ENCODE measurements around the gene CHCHD10. TPM values are rescaled to one million over a fixed set of nuclear protein-coding genes. Genes with fewer than 3 reads are reported as not detected.

The CHCHD10 gene
- total RNA-seq, 2 experiments from 2014 or later, result 197 to 212 TPM

- POLR2A ChIA-PET, result interaction anchor here (0.6 to 2.7 kb wide), 8 partner anchors 8 to 70 kb away, joined by 3 to 19 read pairs (median 4); partner anchors contain the start of gene ZNF70
Measured at GRCh38 chr22:23763579-23763945, 4.2 kb downstream of the CHCHD10 start.

GRCh38 chr22:23762842-23763578, 4.8 kb downstream of the CHCHD10 start, which contains the start of gene C22orf15:
TSS of gene C22orf15 (plus strand) at chr22:23762990. CDS start at chr22:23763307, 317 bp downstream.
- Mint-ChIP-seq H3K4me1 (ENCODE audit: low read depth) (peaks cover 35% of the 10 kb centered on the region), H3K4me3 (peak within 1 kb of the TSS; percentile 68), H3K27me3 (no peaks in the 10 kb centered on the region), H3K36me3 (ENCODE audit: low read depth) (peaks cover 20% of the 10 kb centered on the region), H3K9me3 (no peaks in the 10 kb centered on the region), H3K27ac (peak within 1 kb of the TSS; percentile 82)
- DNase-seq (peak; percentile 34), ATAC-seq (no peak)
- no peak for TF ChIP-seq CTCF (IDR thresholded peaks at IDR 0.05)
- intact Hi-C loops (cut with micrococcal nuclease), result no loop called here
- ChIA-PET CTCF (interaction anchor here (0.8 to 1.0 kb wide), 3 partner anchors 8 to 87 kb away, joined by 3 read pairs; no protein-coding TSS in a partner anchor), POLR2A (interaction anchor here (0.6 to 2.7 kb wide), 6 partner anchors 8 to 69 kb away, joined by 3 to 19 read pairs (median 4); partner anchors contain the start of gene ZNF70)

More at GRCh38 chr22:23763579-23763945, 4.2 kb downstream of the CHCHD10 start:
- no peaks in the 10 kb centered on the region for H3K27me3 Mint-ChIP-seq
- no peaks in the 10 kb centered on the region for H3K9me3 Mint-ChIP-seq
- CTCF ChIA-PET, result interaction anchor here (0.8 to 1.0 kb wide), 3 partner anchors 8 to 86 kb away, joined by 3 read pairs; no protein-coding TSS in a partner anchor
- peak overlapping the region; percentile 68 for H3K4me3 Mint-ChIP-seq
- DNase-seq, result peak; percentile 72
- TF ChIP-seq CTCF (IDR thresholded peaks at IDR 0.05), result no peak
- H3K4me1 Mint-ChIP-seq (ENCODE audit: low read depth), result peaks cover 35% of the 10 kb centered on the region
- peak overlapping the region; percentile 82 for H3K27ac Mint-ChIP-seq
- peaks cover 20% of the 10 kb centered on the region for H3K36me3 Mint-ChIP-seq (ENCODE audit: low read depth)
- intact Hi-C loops (cut with micrococcal nuclease), result no loop called here
- peak; percentile 25 for ATAC-seq

- no peak for ATAC-seq
- intact Hi-C loops (cut with micrococcal nuclease), result no loop called here
- ChIA-PET CTCF (no interaction called here), POLR2A (interaction anchor here (0.6 to 1.8 kb wide), 2 partner anchors 9 to 134 kb away, joined by 3 to 5 read pairs; partner anchors contain the start of gene ZNF70)
- no peak overlapping the region for H3K27ac Mint-ChIP-seq
- H3K36me3 Mint-ChIP-seq (ENCODE audit: low read depth), result peaks cover 11% of the 10 kb centered on the region
- H3K9me3 Mint-ChIP-seq, result no peaks in the 10 kb centered on the region
- no peaks in the 10 kb centered on the region for H3K27me3 Mint-ChIP-seq
- no peak for DNase-seq
- no peak overlapping the region for H3K4me3 Mint-ChIP-seq
- peaks cover 29% of the 10 kb centered on the region for H3K4me1 Mint-ChIP-seq (ENCODE audit: low read depth)
- TF ChIP-seq CTCF (IDR thresholded peaks at IDR 0.05), result no peak
Measured at GRCh38 chr22:23760056-23760455, 7.7 kb downstream of the CHCHD10 start.

- intact Hi-C loops (cut with micrococcal nuclease), result no loop called here
- ATAC-seq, result no peak
- no peak for DNase-seq
- H3K9me3 Mint-ChIP-seq, result no peaks in the 10 kb centered on the region
- POLR2A ChIA-PET, result interaction anchor here (0.6 to 1.8 kb wide), 2 partner anchors 9 to 135 kb away, joined by 3 to 5 read pairs; partner anchors contain the start of gene ZNF70
- H3K4me1 Mint-ChIP-seq (ENCODE audit: low read depth), result peaks cover 24% of the 10 kb centered on the region
- CTCF ChIA-PET, result interaction anchor here (0.6 to 2.6 kb wide), 2 partner anchors 11 to 56 kb away, joined by 3 to 9 read pairs; no protein-coding TSS in a partner anchor
- peaks cover 6% of the 10 kb centered on the region for H3K36me3 Mint-ChIP-seq (ENCODE audit: low read depth)
- no peak overlapping the region for H3K27ac Mint-ChIP-seq
- H3K4me3 Mint-ChIP-seq, result no peak overlapping the region
- H3K27me3 Mint-ChIP-seq, result no peaks in the 10 kb centered on the region
- TF ChIP-seq CTCF (IDR thresholded peaks at IDR 0.05), result no peak
Measured at GRCh38 chr22:23759566-23759965, 8.2 kb downstream of the CHCHD10 start.

GRCh38 chr22:23756891-23757290, 10.9 kb downstream of the CHCHD10 start:
- no peaks in the 10 kb centered on the region for H3K36me3 Mint-ChIP-seq (ENCODE audit: low read depth)
- POLR2A ChIA-PET, result no interaction called here
- peaks cover 8% of the 10 kb centered on the region for H3K4me1 Mint-ChIP-seq (ENCODE audit: low read depth)
- no peaks in the 10 kb centered on the region for H3K27me3 Mint-ChIP-seq
- H3K9me3 Mint-ChIP-seq, result no peaks in the 10 kb centered on the region
- H3K27ac Mint-ChIP-seq, result no peak overlapping the region
- DNase-seq, result peak; percentile 38
- H3K4me3 Mint-ChIP-seq, result no peak overlapping the region
- peak; percentile 80 for ATAC-seq
- intact Hi-C loops (cut with micrococcal nuclease), result no loop called here
- no peak for TF ChIP-seq CTCF (IDR thresholded peaks at IDR 0.05)
- CTCF ChIA-PET, result interaction anchor here (0.9 to 2.6 kb wide), 2 partner anchors 14 to 165 kb away, joined by 3 to 9 read pairs; no protein-coding TSS in a partner anchor
